HepG2 (cell line): Measurements from ENCODE around the gene SESN2. TPM values are rescaled to one million over a fixed set of nuclear protein-coding genes. Genes with fewer than 3 reads are reported as not detected.

Source experiments
- ATAC-seq: fragments of 200-7000 bp; cut with Tn5 transposase; 3 replicates; pipeline ENCODE4 v1.9.1; 2020; ENCODE audit warnings: mild to moderate bottlenecking, moderate library complexity
- BruUV-seq: library from RNA; stranded (reverse); fragments of 400-500 nt; replicated peaks from 2 replicates; lab custom pipeline; 2021; lab: Mats Ljungman, UMichigan
- CTCF ChIA-PET: fragments of 300-600 bp; formaldehyde crosslinking; extraction: SDS; loops from one replicate; lab custom pipeline; 2021; ENCODE audit warnings: low total read pairs, inconsistent platforms, low intra/inter-chr PET ratio; lab: Yijun Ruan, JAX
- POLR2A ChIA-PET: fragments of 350-600 bp; sonication (Branson Sonifier 250); formaldehyde crosslinking; loops from one replicate; lab custom pipeline; 2020; ENCODE audit warnings: antibody characterized with exemption, inconsistent platforms; lab: Yijun Ruan, JAX
- DNase-seq: peaks from one replicate; pipeline ENCODE4 v3.0.0-alpha.2; 2015; ENCODE audit warnings: low spot score
- FAIRE-seq: peaks from 3 replicates; lab custom pipeline; 2011; peaks lifted over from hg19 to GRCh38; lab: Jason Lieb, UNC
- H2AFZ ChIP-seq: one replicate; pipeline ENCODE4 v1.6.1; 2011; ENCODE audit warnings: low read length, inconsistent platforms
- H3K27ac ChIP-seq: fragments of 300-600 bp; 3 replicates; pipeline ENCODE4 v1.8.0; 2011; ENCODE audit warnings: mixed run types, mild to moderate bottlenecking, mixed read lengths, low read length, inconsistent platforms; ENCODE audit not compliant: insufficient read depth; ENCODE audit errors: extremely low read length
- H3K27me3 ChIP-seq, 2 experiments: fragments of 200-600 bp in 1 of 2; 2 replicates in 1 of 2; 3 replicates in 1 of 2; pipeline versions ENCODE4 v1.6.0 to v1.8.0; 2011; ENCODE audit warnings: low read length in 2 of 2, mild to moderate bottlenecking in 2 of 2, moderate library complexity in 2 of 2, inconsistent platforms in 1 of 2; ENCODE audit not compliant: insufficient read depth in 2 of 2, control insufficient read depth in 1 of 2
- H3K36me3 ChIP-seq, 2 experiments: fragments of 200-600 bp in 1 of 2; replicated peaks in 1 of 2; 2 replicates in 1 of 2; 3 replicates in 1 of 2; pipeline versions ENCODE4 v1.5.1 to v1.8.0; 2011; ENCODE audit warnings: low read length in 2 of 2, inconsistent platforms in 1 of 2; ENCODE audit not compliant: insufficient read depth in 2 of 2, control insufficient read depth in 1 of 2
- H3K4me1 ChIP-seq: 2 replicates; pipeline ENCODE4 v1.5.1; 2012; ENCODE audit warnings: low read length, inconsistent platforms; ENCODE audit not compliant: insufficient read depth
- H3K4me2 ChIP-seq: 2 replicates; pipeline ENCODE4 v1.6.0; 2011; ENCODE audit warnings: low read depth, low read length, inconsistent platforms
- H3K4me3 ChIP-seq, 3 experiments: fragments of 200-600 bp in 1 of 3; sonication (generic), shearing (Covaris generic) in 1 of 3; replicated peaks in 1 of 3; 2 replicates each; pipeline ENCODE4 v1.5.1; 2011 to 2016; ENCODE audit warnings: low read length in 3 of 3, inconsistent platforms in 2 of 3, low read depth in 2 of 3, mild to moderate bottlenecking in 2 of 3, control low read depth in 1 of 3, mixed read lengths in 1 of 3; ENCODE audit not compliant: insufficient read depth in 1 of 3
- H3K79me2 ChIP-seq: one replicate; pipeline ENCODE4 v1.6.1; 2011; ENCODE audit warnings: low read length, inconsistent platforms; ENCODE audit not compliant: insufficient read depth
- H3K9ac ChIP-seq: 2 replicates; pipeline ENCODE4 v1.6.0; 2011; ENCODE audit warnings: mild to moderate bottlenecking, low read depth, low read length, inconsistent platforms; ENCODE audit not compliant: insufficient read depth
- H3K9me3 ChIP-seq: 2 replicates; pipeline ENCODE4 v1.5.1; 2012; ENCODE audit warnings: mild to moderate bottlenecking, low read length
- H4K20me1 ChIP-seq: 2 replicates; pipeline ENCODE4 v1.6.0; 2011; ENCODE audit warnings: inconsistent platforms, mild to moderate bottlenecking, low read length, moderate library complexity; ENCODE audit not compliant: insufficient read depth
- DNMT3B ChIP-seq: conservative IDR thresholded peaks from 2 replicates; pipeline ENCODE4 v1.6.1; 2016; ENCODE audit warnings: missing biosample characterization, control low read depth
- HOXA7 ChIP-seq: sonication (generic); formaldehyde crosslinking; IDR thresholded peaks from 2 replicates; pipeline ENCODE4 v1.8.1; 2022; ENCODE audit warnings: mild to moderate bottlenecking, missing genetic modification reagents, moderate library complexity
- MEIS2 ChIP-seq: sonication (generic); formaldehyde crosslinking; IDR thresholded peaks from 2 replicates; pipeline ENCODE4 v1.9.0; 2021; ENCODE audit warnings: mild to moderate bottlenecking, missing genetic modification reagents
- SUZ12 ChIP-seq: fragments of 150-350 bp; IDR thresholded peaks from 2 replicates; pipeline ENCODE4 v1.6.1; 2014; ENCODE audit warnings: low read depth, low read length
- ZNF564 ChIP-seq: sonication (generic); formaldehyde crosslinking; IDR thresholded peaks from 2 replicates; pipeline ENCODE4 v1.8.1; 2023; ENCODE audit warnings: mild to moderate bottlenecking, missing genetic modification reagents
- WGBS: methylation state at CpG from one replicate; pipeline ENCODE4 v1.1.6; 2017; ENCODE audit warnings: low lambda C conversion rate; 5-methylcytosine and 5-hydroxymethylcytosine counted together
- in situ Hi-C: cut with HindIII; loops from 2 replicates; pipeline ENCODE4 v1.10.0; 2017; ENCODE audit warnings: low pct_unique_long_range_greater_than_20kb; ENCODE audit not compliant: extremely low pct_ligation_motif_present
- intact Hi-C: fragments of 100-400 bp; cut with micrococcal nuclease; formaldehyde crosslinking; loops from one replicate; pipeline ENCODE4 v1.10.0; 2022; ENCODE audit not compliant: unreplicated experiment
- polyA plus RNA-seq, 8 experiments: library from polyadenylated mRNA; depleted of rRNA in 3 of 8; stranded (reverse) in 7 of 8; unstranded in 1 of 8; fragments of >200 nt; fragmentation: Illumina TruSeq in 4 of 8; extraction: Trizol in 4 of 8; gene quantifications; 2 replicates each; pipeline versions ENCODE4 v1.2.1 to v1.2.3, GENCODE V29; 2011 to 2016; ENCODE audit warnings: low read depth in 4 of 8, missing spikeins in 1 of 8, mixed read lengths in 1 of 8; ENCODE audit not compliant: insufficient read depth in 1 of 8
- total RNA-seq, 5 experiments: library from RNA; depleted of rRNA; stranded (reverse); fragments of >200 nt; fragmentation: Illumina TruSeq; extraction: Trizol; gene quantifications; 2 replicates each; pipeline ENCODE4 v1.2.3, GENCODE V29; 2016; ENCODE audit warnings: low read depth in 1 of 5
- TF ChIP-seq, protein P1 (sequence below): IDR thresholded peaks from 2 replicates; pipeline ENCODE4 v1.6.1; 2018; ENCODE audit warnings: missing genetic modification reagents
- TF ChIP-seq, protein P2 (sequence below), 2 experiments: fragments of 450-650 bp in 1 of 2; sonication (generic) in 1 of 2; formaldehyde crosslinking; IDR thresholded peaks; 2 replicates each; pipeline versions ENCODE4 v1.5.0 to v1.8.0; 2020 to 2022; ENCODE audit warnings: mild to moderate bottlenecking in 1 of 2, missing genetic modification reagents in 1 of 2
- TF ChIP-seq, protein P3 (sequence below): sonication (generic); formaldehyde crosslinking; conservative IDR thresholded peaks from 2 replicates; pipeline ENCODE4 v1.4.0; 2020; ENCODE audit warnings: missing genetic modification reagents

Gene SESN2
- total and polyA plus RNA-seq, 2 of the 13 experiments (the other 11 are each of a cell fraction or from before 2014, with no cell fraction given), result 13.2 to 19.1 TPM

DNA sequence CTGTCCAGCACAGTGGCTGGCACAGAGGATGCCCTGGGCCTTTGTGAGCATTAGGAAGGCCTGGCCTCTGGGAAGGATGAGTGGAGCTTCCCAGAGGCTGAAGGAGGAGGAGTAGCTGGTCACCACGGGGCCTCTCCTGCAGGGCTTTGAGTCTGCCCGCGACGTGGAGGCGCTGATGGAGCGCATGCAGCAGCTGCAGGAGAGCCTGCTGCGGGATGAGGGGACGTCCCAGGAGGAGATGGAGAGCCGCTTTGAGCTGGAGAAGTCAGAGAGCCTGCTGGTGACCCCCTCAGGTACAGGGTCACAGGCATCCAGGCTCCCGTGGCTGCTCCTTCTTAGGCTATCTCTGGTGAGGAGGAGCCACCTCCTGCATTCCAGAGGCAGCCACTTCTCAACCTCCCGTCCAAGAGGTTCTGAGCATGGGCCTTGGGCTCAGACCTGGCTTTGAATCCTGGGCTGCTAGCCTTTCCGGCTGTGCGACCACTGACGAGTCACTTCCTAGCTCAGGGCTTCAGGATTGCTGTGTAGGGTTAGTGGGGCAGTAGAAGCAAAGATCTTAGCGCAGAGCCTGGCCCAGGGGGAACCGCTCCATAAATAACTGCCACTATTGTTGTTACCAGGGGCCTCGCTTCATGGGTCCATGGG, 14.0 kb downstream of the SESN2 start:
- H3K4me3 ChIP-seq, result no peak overlapping the region
- peaks cover 12% of the 10 kb centered on the region for H3K79me2 ChIP-seq
- intact Hi-C loops (no loop called here), in situ Hi-C loops (no loop called here)
- H3K4me1 ChIP-seq, result peaks cover 18% of the 10 kb centered on the region
- no peaks in the 10 kb centered on the region for H3K9me3 ChIP-seq
- no peak overlapping the region for H3K9ac ChIP-seq
- FAIRE-seq (no peak), DNase-seq (no peak), ATAC-seq (no peak)
- WGBS, result 98% methylated on average over 8 of the region's 17 CpGs
- BruUV-seq, result no TSS peak
- H3K36me3 ChIP-seq, result peaks cover 36 to 74% of the 10 kb centered on the region in 2 experiments
- H3K27me3 ChIP-seq, result no peaks in the 10 kb centered on the region
- CTCF ChIA-PET, result no interaction called here
- H2AFZ ChIP-seq, result no peak overlapping the region
- POLR2A ChIA-PET, result no interaction called here
- no peak overlapping the region for H3K27ac ChIP-seq
- no peak overlapping the region for H3K4me2 ChIP-seq
- no peak for TF ChIP-seq DNMT3B (CRISPR knock-in tag)
- no peak for TF ChIP-seq ZNF564 (CRISPR knock-in tag)
- no peak for TF ChIP-seq HOXA7 (CRISPR knock-in tag)
- TF ChIP-seq, protein P1, sequence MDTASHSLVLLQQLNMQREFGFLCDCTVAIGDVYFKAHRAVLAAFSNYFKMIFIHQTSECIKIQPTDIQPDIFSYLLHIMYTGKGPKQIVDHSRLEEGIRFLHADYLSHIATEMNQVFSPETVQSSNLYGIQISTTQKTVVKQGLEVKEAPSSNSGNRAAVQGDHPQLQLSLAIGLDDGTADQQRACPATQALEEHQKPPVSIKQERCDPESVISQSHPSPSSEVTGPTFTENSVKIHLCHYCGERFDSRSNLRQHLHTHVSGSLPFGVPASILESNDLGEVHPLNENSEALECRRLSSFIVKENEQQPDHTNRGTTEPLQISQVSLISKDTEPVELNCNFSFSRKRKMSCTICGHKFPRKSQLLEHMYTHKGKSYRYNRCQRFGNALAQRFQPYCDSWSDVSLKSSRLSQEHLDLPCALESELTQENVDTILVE (CRISPR knock-in tag), result no peak
- no peak for TF ChIP-seq SUZ12
- no peak for TF ChIP-seq MEIS2 (CRISPR knock-in tag)
- TF ChIP-seq, protein P2, sequence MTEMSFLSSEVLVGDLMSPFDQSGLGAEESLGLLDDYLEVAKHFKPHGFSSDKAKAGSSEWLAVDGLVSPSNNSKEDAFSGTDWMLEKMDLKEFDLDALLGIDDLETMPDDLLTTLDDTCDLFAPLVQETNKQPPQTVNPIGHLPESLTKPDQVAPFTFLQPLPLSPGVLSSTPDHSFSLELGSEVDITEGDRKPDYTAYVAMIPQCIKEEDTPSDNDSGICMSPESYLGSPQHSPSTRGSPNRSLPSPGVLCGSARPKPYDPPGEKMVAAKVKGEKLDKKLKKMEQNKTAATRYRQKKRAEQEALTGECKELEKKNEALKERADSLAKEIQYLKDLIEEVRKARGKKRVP (CRISPR knock-in tag; IDR thresholded peaks at IDR 0.05), result no peak
- TF ChIP-seq, protein P3, sequence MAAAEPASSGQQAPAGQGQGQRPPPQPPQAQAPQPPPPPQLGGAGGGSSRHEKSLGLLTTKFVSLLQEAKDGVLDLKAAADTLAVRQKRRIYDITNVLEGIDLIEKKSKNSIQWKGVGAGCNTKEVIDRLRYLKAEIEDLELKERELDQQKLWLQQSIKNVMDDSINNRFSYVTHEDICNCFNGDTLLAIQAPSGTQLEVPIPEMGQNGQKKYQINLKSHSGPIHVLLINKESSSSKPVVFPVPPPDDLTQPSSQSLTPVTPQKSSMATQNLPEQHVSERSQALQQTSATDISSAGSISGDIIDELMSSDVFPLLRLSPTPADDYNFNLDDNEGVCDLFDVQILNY (CRISPR knock-in tag), result no peak
- peaks cover 10% of the 10 kb centered on the region; the same call in 1 of the 2 replicates for H4K20me1 ChIP-seq
